H9 (cell line): ENCODE measurements around the gene PRKAR2B. TPM values are rescaled to one million over a fixed set of nuclear protein-coding genes. Genes with fewer than 3 reads are reported as not detected.

Experiments
- DNase-seq: peaks from one replicate; pipeline ENCODE4 v3.0.0-alpha.2; 2017
- H2AFZ ChIP-seq: one replicate; pipeline ENCODE4 v1.6.1; 2013; ENCODE audit warnings: mild to moderate bottlenecking, low read length, control low read depth, moderate library complexity
- H2AK5ac ChIP-seq: 2 replicates; pipeline ENCODE4 v1.6.1; 2013; ENCODE audit warnings: low read length, control low read depth, mixed read lengths; ENCODE audit not compliant: insufficient read length
- H2BK120ac ChIP-seq: one replicate; pipeline ENCODE4 v1.6.1; 2013; ENCODE audit warnings: low read depth, mild to moderate bottlenecking, low read length, control low read depth, inconsistent platforms; ENCODE audit not compliant: poor library complexity, severe bottlenecking
- H2BK12ac ChIP-seq: 2 replicates; pipeline ENCODE4 v1.6.1; 2013; ENCODE audit warnings: low read length, control low read depth, mixed read lengths, low read depth; ENCODE audit not compliant: insufficient read length
- H2BK15ac ChIP-seq: 2 replicates; pipeline ENCODE4 v1.6.1; 2013; ENCODE audit warnings: low read depth, low read length, control low read depth
- H2BK20ac ChIP-seq: one replicate; pipeline ENCODE4 v1.6.1; 2013; ENCODE audit warnings: low read depth, mild to moderate bottlenecking, low read length, control low read depth, inconsistent platforms; ENCODE audit not compliant: poor library complexity, severe bottlenecking
- H2BK5ac ChIP-seq: 2 replicates; pipeline ENCODE4 v1.6.1; 2013; ENCODE audit warnings: low read length, control low read depth, mixed read lengths; ENCODE audit not compliant: insufficient read length
- H3K14ac ChIP-seq: 2 replicates; pipeline ENCODE4 v1.6.1; 2013; ENCODE audit warnings: low read length, control low read depth; ENCODE audit not compliant: insufficient read depth
- H3K18ac ChIP-seq: 2 replicates; pipeline ENCODE4 v1.6.1; 2013; ENCODE audit warnings: low read depth, mild to moderate bottlenecking, mixed read lengths, low read length, control low read depth; ENCODE audit not compliant: insufficient read length
- H3K23ac ChIP-seq: 2 replicates; pipeline ENCODE4 v1.6.1; 2013; ENCODE audit warnings: low read length, control low read depth, mixed read lengths, low read depth; ENCODE audit not compliant: insufficient read length
- H3K23me2 ChIP-seq: 2 replicates; pipeline ENCODE4 v1.6.1; 2013; ENCODE audit warnings: low read depth, mild to moderate bottlenecking, mixed read lengths, low read length, control low read depth; ENCODE audit not compliant: insufficient read length, poor library complexity, severe bottlenecking
- H3K27ac ChIP-seq: 2 replicates; pipeline ENCODE4 v1.5.1; 2013; ENCODE audit warnings: low read length, control low read depth, mixed read lengths, low read depth; ENCODE audit not compliant: insufficient read length
- H3K27me3 ChIP-seq: 2 replicates; pipeline ENCODE4 v1.6.1; 2013; ENCODE audit warnings: low read length, control low read depth, inconsistent platforms; ENCODE audit not compliant: insufficient read depth
- H3K4ac ChIP-seq: 2 replicates; pipeline ENCODE4 v1.6.1; 2013; ENCODE audit warnings: low read depth, mild to moderate bottlenecking, control low read depth, inconsistent platforms, low read length, moderate library complexity
- H3K4me1 ChIP-seq: 2 replicates; pipeline ENCODE4 v1.6.1; 2013; ENCODE audit warnings: low read length, control low read depth, inconsistent platforms; ENCODE audit not compliant: insufficient read depth
- H3K4me2 ChIP-seq: 2 replicates; pipeline ENCODE4 v1.6.1; 2013; ENCODE audit warnings: low read length, control low read depth, mixed read lengths; ENCODE audit not compliant: insufficient read length, insufficient read depth
- H3K56ac ChIP-seq: 2 replicates; pipeline ENCODE4 v1.6.1; 2013; ENCODE audit warnings: low read depth, mild to moderate bottlenecking, mixed read lengths, low read length, control low read depth; ENCODE audit not compliant: insufficient read length
- H3K79me1 ChIP-seq: 2 replicates; pipeline ENCODE4 v1.6.1; 2013; ENCODE audit warnings: low read depth, mild to moderate bottlenecking, moderate library complexity, low read length, control low read depth, inconsistent platforms; ENCODE audit not compliant: insufficient read depth, poor library complexity, severe bottlenecking
- H3K79me2 ChIP-seq: 2 replicates; pipeline ENCODE4 v1.6.1; 2013; ENCODE audit warnings: low read length, control low read depth, inconsistent platforms; ENCODE audit not compliant: insufficient read depth
- H3K9ac ChIP-seq: 2 replicates; pipeline ENCODE4 v1.6.1; 2013; ENCODE audit warnings: low read length, control low read depth, mixed read lengths; ENCODE audit not compliant: insufficient read length; ENCODE audit errors: extremely low read depth
- H3K9me3 ChIP-seq: one replicate; pipeline ENCODE4 v1.6.1; 2013; ENCODE audit warnings: low read depth, low read length, inconsistent platforms; ENCODE audit not compliant: control insufficient read depth
- H3T11ph ChIP-seq: one replicate; pipeline ENCODE4 v1.6.1; 2013; ENCODE audit warnings: mild to moderate bottlenecking, low read length, control low read depth, inconsistent platforms
- H4K20me1 ChIP-seq: one replicate; pipeline ENCODE4 v1.6.1; 2013; ENCODE audit not compliant: control insufficient read depth, insufficient read length, insufficient read depth
- H4K5ac ChIP-seq: 2 replicates; pipeline ENCODE4 v1.6.1; 2013; ENCODE audit warnings: low read depth, mild to moderate bottlenecking, mixed read lengths, low read length, control low read depth; ENCODE audit not compliant: insufficient read length
- H4K8ac ChIP-seq: replicated peaks from 2 replicates; pipeline ENCODE4 v1.6.1; 2013; ENCODE audit warnings: low read length, control low read depth, mixed read lengths, low read depth; ENCODE audit not compliant: insufficient read length
- H4K91ac ChIP-seq: 2 replicates; pipeline ENCODE4 v1.6.1; 2013; ENCODE audit warnings: low read depth, mild to moderate bottlenecking, moderate library complexity, mixed read lengths, low read length, control low read depth; ENCODE audit not compliant: insufficient read length
- H3K27ac Mint-ChIP-seq, 3 experiments: 2 replicates in 2 of 3; 3 replicates in 1 of 3; pipeline ENCODE4 v1.8.0; 2020 to 2021; ENCODE audit warnings: mixed read lengths in 3 of 3, mild to moderate bottlenecking in 1 of 3, moderate library complexity in 1 of 3
- H3K27me3 Mint-ChIP-seq: 2 replicates; pipeline ENCODE4 v1.8.0; 2021; ENCODE audit warnings: low read depth, mild to moderate bottlenecking, moderate library complexity, mixed read lengths
- H3K36me3 Mint-ChIP-seq, 3 experiments: 2 replicates in 2 of 3; 3 replicates in 1 of 3; pipeline ENCODE4 v1.8.0; 2020 to 2021; ENCODE audit warnings: low read depth in 3 of 3, mixed read lengths in 3 of 3; ENCODE audit not compliant: insufficient read depth in 1 of 3
- H3K4me1 Mint-ChIP-seq, 2 experiments: 2 replicates each; pipeline ENCODE4 v1.8.0; 2020; ENCODE audit warnings: mixed read lengths in 2 of 2
- H3K4me3 Mint-ChIP-seq, 2 experiments: 2 replicates in 1 of 2; 3 replicates in 1 of 2; pipeline ENCODE4 v1.8.0; 2020 to 2021; ENCODE audit warnings: mild to moderate bottlenecking in 2 of 2, mixed read lengths in 2 of 2, moderate library complexity in 1 of 2
- H3K9me3 Mint-ChIP-seq, 2 experiments: 2 replicates in 1 of 2; 3 replicates in 1 of 2; pipeline ENCODE4 v1.8.0; 2020; ENCODE audit warnings: mild to moderate bottlenecking in 2 of 2, mixed read lengths in 2 of 2, moderate library complexity in 1 of 2
- WGBS: extraction: QIAGEN DNeasy Blood & Tissue Kit; methylation state at CpG from one replicate; pipeline ENCODE4 v1.1.7; 2013; ENCODE audit warnings: missing lambda C conversion rate, low lambda C conversion rate, mixed read lengths; ENCODE audit not compliant: insufficient read length; ENCODE audit errors: extremely low coverage; 5-methylcytosine and 5-hydroxymethylcytosine counted together
- total RNA-seq: library from RNA; stranded (reverse); gene quantifications from 2 replicates; pipeline ENCODE4 v1.2.1, GENCODE V29; 2021
- TF ChIP-seq, protein P1 (sequence below): fragments of 200-600 bp; sonication (generic); conservative IDR thresholded peaks from 3 replicates; pipeline ENCODE4 v1.8.0; 2021; ENCODE audit warnings: antibody characterized with exemption, mild to moderate bottlenecking

The PRKAR2B gene
- total RNA-seq, 1 experiment from 2014 or later: 16.6 TPM

DNA sequence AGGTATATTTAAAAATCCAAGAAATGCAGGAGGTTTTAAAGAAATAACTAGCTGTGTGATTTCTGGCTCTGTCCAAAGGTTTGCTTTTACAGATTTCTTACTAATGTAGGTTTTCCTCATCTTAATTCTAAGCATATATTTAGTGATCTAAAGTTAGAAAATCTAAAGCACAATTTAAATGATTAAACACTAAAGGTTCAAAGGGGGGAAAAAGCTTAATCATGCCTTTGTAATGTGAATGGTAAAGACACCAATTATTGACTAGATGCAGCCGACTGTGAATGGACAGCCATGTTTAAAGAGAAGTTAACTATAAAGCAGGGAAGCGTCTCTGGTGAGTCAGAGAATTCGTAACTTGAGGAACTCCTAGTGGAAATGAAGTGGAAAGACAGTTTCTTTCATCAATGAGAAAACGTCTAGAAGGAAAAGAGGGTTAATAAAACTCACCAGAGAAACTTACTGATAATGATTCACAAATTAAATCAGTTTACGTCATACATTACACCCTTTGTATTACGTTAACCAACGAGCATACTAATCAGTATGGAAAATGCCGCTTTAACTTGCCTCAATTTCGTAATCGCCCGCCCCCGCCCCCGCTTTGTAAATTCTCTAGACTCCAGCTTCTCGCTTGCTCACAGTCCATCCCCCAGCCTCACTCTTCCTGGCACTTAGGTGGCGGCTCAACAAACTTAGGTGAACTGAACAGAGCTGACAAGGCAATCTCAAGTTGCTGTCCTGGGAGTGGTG is 123.2 kb downstream of the PRKAR2B start:
- H4K8ac ChIP-seq: peak overlapping the region; percentile 95
- H4K91ac ChIP-seq: no peak overlapping the region
- no peak overlapping the region for H2BK20ac ChIP-seq
- Mint-ChIP-seq H3K4me3 (peak overlapping the region; percentile 95 to 96), H3K4me1 (peaks cover 24 to 27% of the 10 kb centered on the region in 2 experiments), H3K27ac (peak overlapping the region; percentile 99 to 100 (median 100)), H3K27me3 (no peaks in the 10 kb centered on the region; the same call in 1 of the 2 replicates), H3K36me3 (peaks cover 0 to 5% (median 4%) of the 10 kb centered on the region in 3 experiments; a peak in 2 of 7 replicates), H3K9me3 (peaks cover 0 to 3% of the 10 kb centered on the region in 2 experiments; a peak in 2 of 5 replicates)
- H3K4me1 ChIP-seq: no peaks in the 10 kb centered on the region
- H4K5ac ChIP-seq: peak overlapping the region; percentile 91
- H2BK120ac ChIP-seq: no peak overlapping the region
- H3K14ac ChIP-seq: peak overlapping the region; percentile 94
- peak overlapping the region; percentile 55 for H2BK5ac ChIP-seq
- WGBS: no CpG with 5 or more reads among the region's 15 CpGs
- H3K27ac ChIP-seq: peak overlapping the region; percentile 97
- H3K79me1 ChIP-seq: no peaks in the 10 kb centered on the region
- DNase-seq: no peak
- H3K27me3 ChIP-seq: no peaks in the 10 kb centered on the region
- H3K18ac ChIP-seq: peak overlapping the region; percentile 88
- H3K79me2 ChIP-seq: peaks cover 3% of the 10 kb centered on the region; the same call in 1 of the 2 replicates
- no peak overlapping the region for H3K4ac ChIP-seq
- H2AK5ac ChIP-seq: peak overlapping the region; percentile 44
- no peak overlapping the region for H2BK15ac ChIP-seq
- H2AFZ ChIP-seq: peak overlapping the region; percentile 93
- no peak overlapping the region for H3K23ac ChIP-seq
- peak overlapping the region; percentile 74 for H3K56ac ChIP-seq
- H3K9me3 ChIP-seq: no peaks in the 10 kb centered on the region
- TF ChIP-seq, protein P1, sequence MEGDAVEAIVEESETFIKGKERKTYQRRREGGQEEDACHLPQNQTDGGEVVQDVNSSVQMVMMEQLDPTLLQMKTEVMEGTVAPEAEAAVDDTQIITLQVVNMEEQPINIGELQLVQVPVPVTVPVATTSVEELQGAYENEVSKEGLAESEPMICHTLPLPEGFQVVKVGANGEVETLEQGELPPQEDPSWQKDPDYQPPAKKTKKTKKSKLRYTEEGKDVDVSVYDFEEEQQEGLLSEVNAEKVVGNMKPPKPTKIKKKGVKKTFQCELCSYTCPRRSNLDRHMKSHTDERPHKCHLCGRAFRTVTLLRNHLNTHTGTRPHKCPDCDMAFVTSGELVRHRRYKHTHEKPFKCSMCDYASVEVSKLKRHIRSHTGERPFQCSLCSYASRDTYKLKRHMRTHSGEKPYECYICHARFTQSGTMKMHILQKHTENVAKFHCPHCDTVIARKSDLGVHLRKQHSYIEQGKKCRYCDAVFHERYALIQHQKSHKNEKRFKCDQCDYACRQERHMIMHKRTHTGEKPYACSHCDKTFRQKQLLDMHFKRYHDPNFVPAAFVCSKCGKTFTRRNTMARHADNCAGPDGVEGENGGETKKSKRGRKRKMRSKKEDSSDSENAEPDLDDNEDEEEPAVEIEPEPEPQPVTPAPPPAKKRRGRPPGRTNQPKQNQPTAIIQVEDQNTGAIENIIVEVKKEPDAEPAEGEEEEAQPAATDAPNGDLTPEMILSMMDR: peak; percentile 63
- no peak overlapping the region for H3T11ph ChIP-seq
- peaks cover 5% of the 10 kb centered on the region for H3K23me2 ChIP-seq
- H2BK12ac ChIP-seq: peak overlapping the region; percentile 91
- no peaks in the 10 kb centered on the region for H4K20me1 ChIP-seq
- H3K9ac ChIP-seq: peak overlapping the region; percentile 97
- peak overlapping the region; percentile 97 for H3K4me2 ChIP-seq
